GM04504 (cell line): Measurements from ENCODE around the gene AAK1.
"Not testable (repeated sequence)": the region's sequence is repeated elsewhere in the genome, so short reads cannot be mapped to it uniquely, and the experiment has no call there.

ENCODE experiments used
- DNase-seq: peaks from one replicate; pipeline ENCODE4 v3.0.0-alpha.2; 2012; ENCODE audit warnings: low read depth

The AAK1 gene

DNA sequence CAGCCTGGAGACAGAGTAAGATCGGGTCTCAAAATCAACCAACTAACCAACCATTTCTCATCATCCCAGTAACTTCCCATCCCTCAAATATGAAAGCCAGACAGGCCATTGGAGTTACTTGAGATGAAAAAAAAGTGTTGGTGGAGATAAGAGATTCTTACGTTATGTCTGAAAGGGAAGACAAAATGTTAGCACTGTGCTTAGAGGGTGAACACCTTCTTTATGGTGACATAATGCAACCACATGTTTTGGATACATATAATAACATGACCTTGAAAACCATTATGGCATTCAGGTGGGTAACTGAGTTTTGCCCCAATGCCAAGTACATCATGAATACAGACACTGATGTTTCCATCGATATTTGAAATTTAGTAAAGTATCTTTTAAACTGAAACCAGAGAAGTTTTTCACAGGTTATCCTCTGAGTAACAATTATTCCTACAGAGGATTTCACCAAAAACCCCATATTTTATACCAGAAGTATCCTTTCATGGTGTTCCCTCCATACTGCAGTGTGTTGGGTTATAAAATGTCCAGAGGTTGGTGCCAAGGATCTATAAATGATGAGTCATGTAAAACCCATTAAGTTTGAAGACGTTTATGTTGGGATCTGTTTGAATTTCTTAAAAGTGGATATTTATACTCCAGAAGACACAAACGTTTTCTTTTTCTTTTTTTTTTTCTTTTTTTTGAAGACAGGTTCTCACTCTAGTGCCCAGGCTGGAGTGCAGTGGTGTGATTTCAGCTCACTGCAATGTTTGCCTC, 45.5 kb downstream of the AAK1 start:
- DNase-seq, result no peak

DNA sequence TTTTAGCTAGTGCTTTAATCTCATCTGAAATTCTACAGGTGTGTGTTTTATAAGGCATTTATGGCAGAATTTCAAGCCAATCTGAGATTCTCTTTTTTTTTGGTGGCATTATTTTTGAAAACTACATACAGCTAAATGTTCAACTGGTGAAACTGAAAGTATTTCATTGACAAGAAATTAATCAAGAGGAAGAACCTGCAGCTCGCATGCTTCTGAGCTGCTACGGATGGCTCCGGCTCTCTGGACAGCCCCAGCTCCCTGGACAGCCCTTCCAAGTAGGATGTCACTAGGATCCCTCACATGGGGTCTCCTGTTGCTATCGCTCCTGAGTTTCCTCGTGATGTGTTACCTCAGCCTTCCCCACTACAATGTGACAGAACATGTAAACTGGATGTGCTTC, 46.4 kb downstream of the AAK1 start:
- DNase-seq, result no peak

DNA sequence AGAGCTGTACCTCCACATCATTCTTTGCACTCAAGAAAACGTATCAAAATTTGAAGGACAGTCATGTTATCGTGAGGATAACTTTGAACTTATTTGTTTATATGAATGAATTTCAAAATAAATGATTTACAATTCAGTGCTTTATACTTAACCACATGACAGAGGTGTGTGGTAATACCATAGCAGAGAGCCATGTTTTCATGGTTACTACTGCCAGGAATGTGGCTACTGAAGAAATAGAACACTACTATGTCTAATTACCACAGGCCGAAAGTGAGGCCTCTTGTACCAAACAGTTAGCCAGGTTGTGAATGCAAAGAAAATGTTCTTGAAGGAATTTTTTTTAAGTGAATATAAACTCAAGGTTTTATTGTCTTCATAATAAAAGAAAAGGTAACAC, 49.2 kb downstream of the AAK1 start:
- peak; percentile 17 for DNase-seq

DNA sequence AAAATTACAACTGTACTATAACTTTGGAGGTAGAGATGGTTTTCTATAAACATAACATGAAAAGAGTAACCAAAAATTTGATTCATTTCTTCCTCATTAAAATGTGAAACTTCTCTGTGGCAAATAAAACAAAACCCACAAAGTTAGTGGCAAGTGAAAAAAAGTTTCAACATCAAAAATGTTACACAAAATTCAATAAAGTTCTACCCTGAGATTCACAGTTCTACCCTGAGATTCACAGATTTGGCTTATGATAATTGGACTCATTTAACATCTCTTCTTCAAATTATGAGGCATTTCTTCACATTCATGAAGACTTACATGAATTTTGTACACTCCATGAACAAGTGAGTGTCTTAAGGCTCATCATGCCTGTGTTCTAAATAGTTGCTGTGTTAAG, 51.0 kb downstream of the AAK1 start:
- DNase-seq, result no peak

DNA sequence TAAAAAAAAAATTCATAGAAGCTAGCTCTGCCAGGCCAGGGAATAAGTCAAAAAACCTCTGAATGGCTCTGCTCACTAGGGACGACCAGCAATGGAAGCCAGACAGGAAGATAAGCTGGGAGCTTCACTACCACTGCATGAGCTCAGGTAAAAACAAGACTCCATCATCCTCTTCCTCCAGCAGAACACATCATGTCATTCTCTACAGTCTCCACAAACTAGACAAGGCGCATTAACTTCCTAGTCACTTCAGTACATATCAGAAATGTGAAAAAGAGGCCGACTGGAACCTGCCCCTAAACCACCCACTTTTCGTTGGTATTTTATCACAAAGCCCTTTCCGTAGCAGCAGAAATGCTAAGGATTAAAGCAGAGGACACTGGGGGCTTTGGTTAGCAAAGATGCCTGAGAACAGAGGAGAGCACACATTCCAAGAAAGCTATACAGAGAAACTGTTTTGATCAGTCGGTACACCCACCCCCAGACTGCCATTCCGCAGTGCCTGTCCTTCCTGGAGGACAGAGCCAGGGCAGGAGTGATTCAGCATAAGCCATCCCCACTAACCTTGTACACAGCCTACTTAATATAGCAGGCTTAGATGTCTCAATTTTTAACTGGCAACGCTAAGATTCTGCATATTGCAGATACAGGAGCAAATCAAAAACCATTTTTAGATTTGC, 53.4 kb downstream of the AAK1 start:
- no peak for DNase-seq

DNA sequence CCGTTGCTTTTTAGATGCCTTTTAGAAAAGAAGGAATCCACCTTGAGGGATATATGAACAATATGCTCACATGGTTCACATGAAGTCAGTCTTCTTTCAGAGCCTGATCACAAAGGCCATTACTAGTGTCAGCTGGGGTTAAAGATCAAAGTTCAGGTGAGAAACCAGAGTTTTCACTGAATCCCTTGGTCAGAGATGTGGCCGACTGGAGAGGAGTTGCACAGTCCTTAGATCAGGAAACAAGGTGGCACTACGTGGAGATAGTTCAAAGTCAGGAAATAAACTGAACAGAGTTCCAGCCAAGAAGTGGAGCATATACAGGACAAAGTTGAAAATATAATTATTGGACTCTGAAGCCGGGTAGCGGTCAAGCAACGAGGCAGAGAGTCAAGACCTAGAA, 54.6 kb downstream of the AAK1 start:
- no peak for DNase-seq

DNA sequence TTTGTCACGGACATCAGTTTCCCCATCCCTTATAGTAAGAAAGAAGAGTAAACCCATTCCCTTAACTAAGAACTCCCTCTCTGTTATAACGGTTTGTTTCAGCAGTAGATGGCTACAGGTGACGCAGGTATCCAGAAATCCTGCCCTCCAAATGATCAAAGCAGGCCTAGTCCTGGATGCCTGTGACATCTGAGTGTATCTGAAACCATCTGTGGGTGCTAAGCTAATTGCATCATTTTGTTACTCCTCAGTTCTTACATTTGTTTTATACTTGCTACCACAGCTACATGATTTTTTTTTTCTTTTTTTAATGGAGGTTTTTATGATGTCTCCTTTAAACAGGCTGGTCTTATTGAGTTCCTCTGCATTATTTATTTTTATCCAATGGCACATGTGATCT, 55.1 kb downstream of the AAK1 start:
- DNase-seq, result no peak

DNA sequence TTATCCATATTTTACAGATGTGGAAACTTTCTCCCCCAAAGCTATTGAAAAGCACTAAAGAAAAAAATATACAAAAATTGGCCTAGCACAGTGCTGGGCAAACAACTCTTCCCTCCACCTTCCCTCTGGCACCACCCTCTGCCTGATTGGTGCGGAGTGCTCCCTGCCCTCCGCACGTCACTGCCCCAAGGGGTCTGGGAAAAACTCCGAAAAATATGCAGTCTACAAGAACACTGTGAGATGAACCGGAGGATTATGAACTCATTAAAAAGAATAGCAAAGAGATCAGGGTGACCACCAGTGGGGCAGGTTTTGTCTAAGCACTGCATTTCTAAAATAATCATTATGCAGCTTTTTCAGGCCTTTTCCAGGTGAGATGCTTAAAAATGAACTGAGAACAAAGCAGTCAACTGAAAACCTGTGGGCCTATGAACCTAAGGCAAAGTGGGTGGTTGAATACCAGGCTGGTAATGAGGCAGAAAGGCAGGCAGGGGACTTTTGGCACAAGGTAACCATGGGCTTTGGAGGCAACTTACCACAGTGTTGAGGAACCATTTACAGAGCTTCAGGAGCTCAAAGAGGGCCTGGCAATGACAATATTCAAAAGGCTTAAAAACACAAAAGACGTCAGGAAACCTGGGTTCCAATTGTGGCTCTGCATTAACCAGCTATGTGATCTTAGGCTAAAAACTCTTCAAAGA, 57.5 kb downstream of the AAK1 start:
- no peak for DNase-seq

DNA sequence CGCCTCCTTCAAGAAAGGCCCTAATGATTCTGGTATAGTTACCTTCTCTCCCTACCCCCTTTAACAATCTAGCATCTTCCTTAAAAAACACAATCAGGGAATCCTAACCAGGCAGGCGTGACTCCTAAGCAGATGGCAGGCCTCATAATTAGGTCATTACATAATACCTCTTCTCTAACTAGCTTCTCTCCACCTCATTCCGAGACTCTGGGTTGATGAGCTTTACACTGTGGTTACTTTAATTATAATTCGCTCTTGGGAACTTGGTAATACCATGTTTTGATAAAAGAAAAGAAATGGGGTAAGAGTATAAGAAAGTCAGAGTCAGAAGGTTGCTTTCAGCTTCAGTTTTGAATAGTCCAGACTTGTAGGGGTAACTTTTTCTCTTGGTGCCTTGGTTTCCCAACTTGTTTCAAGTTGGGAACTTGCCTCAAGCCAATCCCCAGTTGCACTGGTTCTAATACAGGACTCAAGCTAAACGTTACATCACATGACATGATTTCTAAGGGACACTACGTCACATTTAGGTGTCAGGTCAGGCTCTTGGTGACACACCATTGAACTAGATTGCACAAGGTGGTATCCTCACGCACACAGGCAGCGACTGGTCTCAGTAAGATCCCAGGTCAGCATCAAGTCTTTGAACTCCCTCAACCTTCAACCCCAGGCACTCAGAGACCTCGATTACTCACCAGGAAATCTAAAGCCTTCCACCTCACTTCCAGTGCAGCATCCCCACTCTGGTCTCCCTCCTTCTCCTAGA, 59.2 kb downstream of the AAK1 start:
- no peak for DNase-seq

DNA sequence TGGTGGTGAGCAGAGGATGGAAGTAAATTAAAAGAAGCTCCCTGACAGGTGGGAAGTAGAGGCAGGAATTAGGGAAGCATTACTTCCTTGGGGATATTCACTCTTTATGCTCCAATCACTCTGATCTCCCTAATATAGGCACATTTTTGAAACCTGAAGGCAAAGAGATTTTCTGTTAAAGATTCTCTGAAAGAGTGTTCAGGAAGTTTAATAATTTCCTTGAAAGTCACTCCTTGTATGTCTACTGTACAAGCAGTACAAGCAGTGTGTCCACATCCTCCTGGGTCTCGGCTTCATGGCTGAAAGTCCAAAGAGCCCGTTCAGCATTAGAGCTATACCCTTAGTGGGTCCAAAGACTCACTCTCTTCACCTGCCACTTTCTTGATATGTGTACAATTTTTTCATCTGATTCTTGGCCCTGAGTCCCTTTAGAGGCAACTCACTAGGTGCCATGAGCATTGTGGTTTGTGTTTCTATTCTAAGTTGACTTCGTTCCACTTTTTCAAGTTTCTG, 60.2 kb downstream of the AAK1 start:
- no peak for DNase-seq

DNA sequence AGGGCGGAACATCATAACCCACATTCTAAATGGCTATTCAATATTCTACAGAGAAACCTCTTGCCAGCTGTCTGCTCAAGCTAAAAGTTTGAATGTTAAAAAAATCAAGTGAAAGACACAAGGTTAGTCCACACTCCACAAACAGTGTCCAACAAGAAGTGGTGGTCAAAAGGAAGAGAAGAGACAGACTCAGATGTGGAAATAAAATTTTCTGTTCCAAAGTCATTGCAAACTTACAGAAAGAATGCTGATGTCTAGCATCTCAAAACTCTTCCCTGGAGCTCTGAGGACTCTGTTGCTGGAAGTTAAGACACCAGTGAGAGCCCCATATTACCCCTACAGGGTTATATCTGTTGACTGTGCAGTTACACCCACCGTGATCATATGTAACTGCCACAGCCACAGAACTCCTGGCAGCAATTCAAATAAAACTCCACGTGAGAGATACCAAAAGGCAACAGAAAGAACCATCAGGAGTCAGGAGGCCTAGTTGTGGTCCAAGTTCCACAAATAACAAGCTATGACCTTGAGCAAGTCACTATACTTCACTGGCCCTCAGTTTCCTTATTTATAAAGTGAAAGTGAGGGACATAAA, 60.9 kb downstream of the AAK1 start:
- no peak for DNase-seq

DNA sequence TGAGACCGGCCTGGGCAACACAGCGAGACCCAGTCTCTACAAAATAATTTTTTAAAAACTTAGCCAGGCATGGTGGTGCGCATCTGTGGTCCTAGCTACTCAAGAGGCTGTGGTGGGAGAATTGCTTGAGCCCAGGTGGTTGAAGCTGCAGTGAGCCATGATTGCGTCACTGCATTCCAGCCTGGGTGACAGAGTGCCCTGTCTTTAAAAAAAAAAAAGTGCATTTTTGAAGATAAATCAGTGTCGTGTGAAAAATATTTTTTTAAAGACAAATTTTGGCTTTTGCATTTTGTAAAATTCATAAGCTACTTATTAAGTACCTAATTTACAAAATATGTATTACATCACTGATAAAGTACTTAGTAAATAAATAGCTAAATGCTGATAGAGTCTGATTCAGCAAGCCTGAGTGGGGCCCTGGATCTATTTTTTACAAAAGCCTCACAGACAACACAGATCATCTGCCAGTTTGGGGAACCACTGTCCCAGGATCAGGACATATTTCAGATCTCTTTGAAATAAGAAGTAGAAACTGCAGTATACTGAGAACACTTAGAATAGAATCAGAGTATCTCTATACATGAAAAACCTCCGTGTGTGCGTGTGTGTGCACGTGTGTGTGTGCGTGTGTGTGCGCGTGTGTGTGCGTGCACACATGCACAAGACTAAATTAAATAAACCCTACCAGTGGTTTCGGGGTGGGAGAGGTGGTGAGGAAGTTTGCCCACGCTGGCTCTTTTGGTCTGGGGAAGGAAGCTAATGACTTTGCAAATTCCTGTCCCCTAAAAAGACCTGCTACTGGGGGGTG, 61.6 kb downstream of the AAK1 start:
- DNase-seq, result no peak

DNA sequence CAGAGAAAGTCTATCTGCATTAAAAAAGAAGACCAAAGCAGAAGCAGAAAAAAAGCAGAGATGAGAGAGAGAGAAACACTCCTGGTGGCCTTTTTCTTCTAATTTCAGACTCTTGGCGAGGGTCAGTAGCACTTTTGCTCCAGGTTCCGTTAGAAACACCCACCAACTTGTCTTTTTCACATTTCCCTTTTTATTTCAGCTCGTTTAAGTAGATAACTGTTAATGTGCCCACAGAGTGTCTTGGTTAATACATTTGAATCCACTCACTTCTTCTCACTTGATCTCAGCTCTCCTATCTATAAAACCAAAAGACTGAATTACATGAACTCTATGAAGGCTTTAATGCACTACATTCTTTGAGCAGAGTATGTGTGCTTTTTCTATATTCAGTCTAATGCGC, 63.1 kb downstream of the AAK1 start:
- no peak for DNase-seq

DNA sequence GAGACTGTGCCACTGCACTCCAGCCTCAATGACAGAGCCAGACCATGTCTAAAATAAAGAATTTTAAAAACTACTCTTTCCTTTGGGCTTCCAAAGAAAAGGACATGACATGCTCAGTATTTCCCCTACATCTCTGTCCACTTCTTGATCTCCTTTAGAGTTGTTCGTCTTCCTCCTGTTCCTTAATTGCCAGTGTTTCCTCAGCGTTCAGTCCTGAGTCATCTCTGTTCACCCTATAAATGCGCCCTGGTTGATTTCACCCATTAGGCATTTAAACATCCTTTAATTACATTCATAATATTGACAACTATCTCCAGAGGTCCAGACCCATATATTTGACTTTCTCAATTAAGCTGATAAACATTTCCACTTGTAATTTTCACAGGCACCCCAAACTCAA, 64.0 kb downstream of the AAK1 start:
- DNase-seq, result no peak

DNA sequence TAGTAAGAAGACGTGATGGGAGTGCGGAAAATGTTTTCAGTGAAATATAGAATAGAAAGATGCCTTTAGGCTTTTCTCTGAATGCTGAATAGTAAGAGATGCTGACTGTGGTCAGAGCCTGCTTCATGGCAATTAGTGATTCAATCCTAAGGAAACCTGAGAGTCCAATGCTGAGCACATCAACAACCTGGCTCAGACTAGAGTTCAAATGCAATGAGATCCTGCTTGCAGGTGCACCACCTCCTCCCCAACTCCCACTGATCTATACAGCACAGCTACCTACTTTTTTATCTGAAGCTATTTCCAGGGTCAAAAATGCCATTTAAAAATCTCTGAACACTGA, 65.4 kb downstream of the AAK1 start:
- DNase-seq, result no peak

DNA sequence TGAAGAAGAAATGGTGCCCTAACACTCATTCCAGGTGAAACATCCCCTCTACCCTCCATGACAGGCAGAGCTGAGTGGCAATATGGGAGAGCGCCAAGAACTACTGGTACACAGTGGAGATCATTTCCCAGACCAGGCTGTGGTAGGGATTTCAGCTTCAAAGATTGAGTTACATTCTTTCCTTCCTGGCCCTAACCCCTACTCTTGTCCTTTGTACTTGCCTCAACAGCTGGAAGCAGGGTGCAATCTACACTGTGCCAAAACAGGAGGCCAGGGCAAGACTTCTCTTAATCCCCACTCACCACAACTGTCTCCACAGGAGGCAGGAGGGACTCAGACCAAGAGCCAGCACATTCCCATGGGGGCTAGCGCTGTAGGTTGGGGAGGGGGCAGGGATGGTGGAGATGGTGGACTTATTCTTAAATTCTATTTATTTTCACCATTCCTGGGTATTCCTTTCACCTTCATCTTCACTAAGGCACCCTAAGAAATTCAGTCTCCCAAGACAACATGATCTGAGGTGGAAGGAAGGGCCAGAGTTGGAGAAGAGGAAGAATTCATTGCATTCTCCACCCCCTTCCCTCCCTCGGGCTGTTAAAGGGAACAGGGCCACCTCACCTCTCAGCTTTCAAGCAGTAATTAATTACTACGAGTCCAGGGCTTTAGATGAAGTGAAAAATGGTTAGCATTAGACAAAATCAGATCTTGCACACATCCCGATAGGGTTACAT, 65.9 kb downstream of the AAK1 start:
- no peak for DNase-seq

DNA sequence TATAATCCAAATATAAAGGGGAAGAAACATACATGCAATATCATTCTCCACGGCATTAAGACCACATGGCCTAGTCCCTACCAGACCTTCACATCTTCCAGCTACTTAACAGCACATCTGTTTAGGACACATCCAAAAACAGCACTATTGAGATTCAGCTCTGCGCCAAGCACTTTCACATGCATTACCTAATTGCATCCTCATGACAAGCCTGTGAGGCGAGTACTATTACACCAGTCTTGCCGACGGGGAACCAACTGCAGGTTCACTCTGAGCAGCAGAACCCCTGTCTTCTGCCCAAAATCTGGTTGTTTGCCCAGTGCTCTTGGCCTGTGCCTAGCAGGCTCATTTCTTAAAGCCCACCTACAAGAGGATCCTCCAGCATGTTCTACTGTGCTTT, 66.7 kb downstream of the AAK1 start:
- no peak for DNase-seq

DNA sequence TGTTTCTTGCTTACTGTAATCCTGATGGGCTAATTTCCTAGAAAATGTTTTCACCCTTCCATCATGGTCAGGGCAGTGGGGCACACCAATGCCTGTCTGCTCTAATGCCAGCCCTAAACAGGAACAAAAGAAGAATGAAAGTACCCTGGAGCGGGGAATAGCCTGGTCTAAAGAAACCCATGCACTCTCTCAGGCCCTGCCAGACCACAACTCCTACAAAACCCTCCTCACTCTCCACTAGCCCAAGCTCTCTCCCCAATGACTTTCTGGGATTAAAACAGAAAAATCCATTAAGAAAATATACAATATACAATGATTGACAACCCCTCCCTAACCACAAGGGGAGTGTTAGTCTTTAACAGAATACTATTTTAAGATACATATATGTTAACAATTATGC, 67.6 kb downstream of the AAK1 start:
- no peak for DNase-seq

DNA sequence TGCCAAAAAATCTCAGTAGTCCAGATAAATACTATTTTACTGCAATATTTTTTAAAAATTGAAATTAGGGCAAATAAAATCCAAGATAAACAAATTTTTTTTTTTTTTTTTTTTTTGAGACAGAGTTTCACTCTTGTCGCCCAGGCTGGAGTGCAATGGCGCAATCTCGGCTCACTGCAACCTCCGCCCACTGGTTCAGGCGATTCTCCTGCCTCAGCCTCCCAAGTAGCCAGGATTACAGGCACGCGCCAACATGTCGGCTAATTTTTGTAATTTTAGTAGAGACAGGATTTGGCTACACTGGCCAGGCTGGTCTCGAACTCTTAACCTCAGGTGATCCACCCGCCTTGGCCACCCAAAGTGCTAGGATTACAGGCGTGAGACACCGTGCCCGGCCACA, 68.2 kb downstream of the AAK1 start:
- DNase-seq, result not testable (repeated sequence)

DNA sequence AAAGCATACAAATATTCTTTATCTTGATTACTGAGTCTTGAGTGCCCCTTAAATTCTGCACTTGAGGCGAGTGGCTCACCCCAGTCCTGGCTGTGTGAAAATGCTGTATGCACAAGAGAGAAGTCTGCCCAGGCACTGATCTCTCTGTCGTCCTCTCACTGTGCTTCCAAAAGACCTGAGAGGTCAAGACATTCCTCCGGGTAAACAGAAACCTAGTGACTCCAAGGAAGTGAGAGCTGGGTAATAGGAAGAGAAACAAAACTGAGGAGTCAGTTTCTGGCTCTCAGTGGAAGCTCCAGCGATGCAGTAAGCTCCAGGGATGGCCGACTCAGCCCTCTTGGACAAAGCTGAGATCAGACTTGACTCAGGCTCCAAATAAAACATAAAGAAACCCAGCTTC, 70.9 kb downstream of the AAK1 start:
- no peak for DNase-seq

DNA sequence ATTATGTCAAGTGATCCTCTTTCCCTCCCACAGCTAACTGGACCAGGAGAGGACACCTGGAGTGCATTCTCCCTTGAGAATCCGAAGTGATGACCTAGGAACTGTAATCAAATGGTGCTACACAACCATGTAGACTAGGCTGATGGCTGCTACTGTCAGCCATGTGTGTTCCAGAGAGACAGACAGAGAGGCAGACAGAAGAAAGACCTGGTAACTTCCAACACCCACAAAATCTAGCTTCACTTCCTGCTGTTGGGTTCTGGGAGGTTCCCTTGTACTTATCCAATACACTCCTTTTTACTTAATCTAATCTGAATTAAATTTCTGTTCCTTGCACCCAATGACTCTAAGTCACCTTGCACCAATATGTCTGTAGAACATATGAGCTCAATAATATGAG, 72.3 kb downstream of the AAK1 start:
- DNase-seq, result no peak
